NCI-H2029 treated with DMSO at 0.1 percent for 48 hours (cell line): ENCODE data around the gene IFNL1.
A peak's percentile ranks its signal among the peaks of the same experiment; 100 is the strongest.
"Not testable (repeated sequence)": the region's sequence is repeated elsewhere in the genome, so short reads cannot be mapped to it uniquely, and the experiment has no call there.

Experiments used
- DNase-seq: peaks from one replicate; lab custom pipeline; 2025; lab: John Stamatoyannopoulos, UW

IFNL1 gene

DNA sequence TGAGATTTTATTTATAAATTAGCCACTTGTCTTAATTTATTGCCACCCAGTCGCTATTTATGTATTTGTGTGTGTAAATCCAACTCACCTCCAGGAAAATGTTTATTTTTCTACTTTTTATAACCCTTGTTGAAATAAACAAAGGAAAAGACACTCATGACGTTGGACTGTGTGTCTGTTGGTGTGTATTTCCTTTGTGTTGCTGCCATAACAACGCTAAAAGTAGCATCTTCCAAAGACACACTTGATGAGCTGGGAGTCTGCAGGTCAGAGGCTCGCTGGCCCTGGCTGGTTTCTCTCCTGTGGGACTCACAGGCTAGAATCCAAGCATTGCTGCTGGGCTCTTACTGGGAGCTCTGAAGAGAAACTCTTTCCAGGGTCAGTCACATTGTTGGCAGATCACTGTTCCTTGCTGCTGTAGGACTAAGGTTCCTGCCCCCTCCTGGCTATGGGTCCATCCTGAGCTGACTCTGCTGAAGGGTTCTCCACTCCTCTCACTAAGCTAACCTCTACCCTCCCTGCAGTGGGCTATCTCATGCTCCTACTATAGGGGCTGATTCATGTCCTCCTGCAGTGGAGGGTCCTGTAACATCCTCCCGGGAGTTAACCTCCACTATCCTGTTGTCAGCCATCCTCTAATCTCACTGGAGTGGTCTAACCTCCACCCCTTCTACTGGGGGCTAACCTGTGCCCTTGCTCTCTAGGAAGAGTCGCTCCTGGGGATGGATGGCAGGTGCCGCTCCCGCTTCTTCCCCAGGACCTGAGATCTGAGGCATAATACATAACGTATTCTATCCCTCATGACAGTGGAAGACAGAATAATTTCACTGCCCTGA lies 26.0 kb upstream of the IFNL1 start:
- DNase-seq: peak; percentile 32

DNA sequence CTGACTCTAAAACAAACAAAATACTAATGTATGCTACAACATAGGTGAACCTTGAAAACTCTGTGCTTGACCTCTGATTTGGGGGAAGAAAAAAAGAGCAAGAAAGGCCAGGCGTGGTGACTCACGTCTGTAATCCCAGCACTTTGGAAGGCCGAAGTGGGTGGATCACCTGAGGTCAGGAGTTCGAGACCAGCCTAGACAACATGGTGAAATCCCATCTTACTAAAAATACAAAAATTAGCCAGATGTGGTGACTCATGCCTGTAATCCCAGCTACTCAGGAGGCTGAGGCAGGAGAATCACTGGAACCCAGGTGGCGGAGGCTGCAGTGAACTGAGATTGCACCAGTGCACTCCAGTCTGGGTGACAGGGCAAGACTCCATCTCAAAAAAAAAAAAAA lies 22.3 kb upstream of the IFNL1 start:
- not testable (repeated sequence) for DNase-seq

DNA sequence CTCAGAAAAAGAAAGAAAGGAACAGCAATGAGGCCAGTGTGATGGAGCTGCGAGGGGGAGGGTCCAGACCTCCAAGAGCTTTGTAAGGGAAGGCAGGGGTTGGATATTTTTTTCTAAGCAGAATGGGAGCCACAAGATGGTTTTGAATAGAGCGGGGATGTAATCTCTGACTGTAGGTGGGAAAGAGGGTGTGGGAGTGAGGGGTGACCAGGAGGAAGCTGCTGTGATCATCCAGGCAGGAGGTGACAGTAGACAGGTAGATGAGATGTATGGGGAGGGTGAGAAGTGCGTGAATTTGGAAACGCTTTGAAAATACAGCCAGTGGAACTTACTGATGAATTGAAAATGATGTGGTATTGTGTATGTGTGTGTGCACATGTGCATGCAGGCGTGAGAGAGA lies 20.6 kb upstream of the IFNL1 start:
- no peak for DNase-seq

DNA sequence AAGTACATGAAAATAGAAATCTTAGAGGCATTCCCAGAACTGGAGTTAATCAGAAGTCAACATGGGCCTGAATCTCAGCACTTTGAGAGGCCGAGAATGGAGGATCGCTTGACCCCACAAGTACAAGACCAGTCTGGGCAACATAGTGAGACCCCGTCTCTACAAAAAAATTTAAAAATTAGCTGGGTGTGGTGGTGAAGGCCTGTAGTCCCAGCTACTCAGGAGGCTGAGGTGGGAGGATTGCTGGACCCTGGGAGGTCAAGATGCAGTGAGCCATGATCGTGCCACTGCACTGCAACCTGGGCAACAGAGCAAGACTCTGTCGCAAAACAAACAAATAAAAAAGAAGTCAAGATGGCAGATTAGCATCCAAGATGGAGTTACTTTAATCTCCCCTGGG lies 19.5 kb upstream of the IFNL1 start:
- no peak for DNase-seq

DNA sequence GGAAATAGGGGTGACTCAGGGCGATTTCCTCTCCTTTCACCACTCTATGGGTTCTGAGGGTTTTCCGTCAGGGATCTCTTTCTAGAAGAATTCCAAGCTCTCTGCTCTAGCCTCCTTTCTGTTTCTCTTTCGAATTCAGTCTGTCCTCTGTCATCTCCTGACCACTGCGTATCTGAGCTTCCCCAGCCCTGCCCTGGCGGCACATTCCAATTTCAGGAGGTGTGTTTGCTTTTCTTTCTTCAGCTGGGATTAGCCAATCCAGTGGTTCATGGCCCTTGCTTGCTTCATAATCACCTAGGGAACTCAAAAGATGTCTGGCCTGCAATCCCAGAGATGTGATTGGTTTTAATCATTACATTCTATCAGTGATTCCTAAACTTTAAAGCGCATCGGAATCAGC lies 18.6 kb upstream of the IFNL1 start:
- no peak for DNase-seq

DNA sequence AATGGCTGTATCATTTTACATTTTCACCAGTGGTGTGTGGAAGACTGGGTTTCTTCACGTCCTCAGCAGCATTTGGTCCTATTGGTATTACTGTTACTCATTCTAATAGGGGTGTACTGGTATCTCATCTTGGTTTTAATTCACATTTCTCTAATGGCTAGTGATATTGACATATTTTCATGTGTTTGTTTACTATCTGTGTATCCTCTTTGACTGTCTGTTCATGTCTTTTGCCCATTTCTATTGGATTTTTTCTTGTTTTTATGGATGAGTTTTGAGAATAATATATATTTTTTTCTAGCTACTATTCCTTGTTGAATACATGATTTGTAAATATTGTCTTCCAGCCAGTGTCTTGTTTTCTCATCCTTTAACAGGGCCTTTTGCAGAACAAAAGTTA lies 14.2 kb upstream of the IFNL1 start:
- no peak for DNase-seq

DNA sequence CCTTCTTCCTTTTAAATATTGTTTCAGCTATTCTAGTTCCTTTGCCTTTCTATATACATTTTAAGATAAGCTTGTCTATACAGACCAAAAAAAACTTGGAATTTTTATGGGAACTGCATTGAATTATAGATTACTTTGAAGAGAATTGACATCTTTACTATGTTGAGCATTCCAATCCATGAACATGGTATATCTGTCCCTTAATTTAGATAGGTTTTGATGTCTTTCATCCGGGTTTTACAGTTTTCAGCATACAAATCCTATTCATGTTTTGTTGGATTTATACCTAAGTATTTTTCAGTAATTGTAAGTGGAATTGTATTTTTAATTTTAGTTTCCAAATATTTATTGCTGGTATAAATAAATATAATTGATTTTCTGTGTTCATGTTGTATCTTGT lies 12.2 kb upstream of the IFNL1 start:
- no peak for DNase-seq

DNA sequence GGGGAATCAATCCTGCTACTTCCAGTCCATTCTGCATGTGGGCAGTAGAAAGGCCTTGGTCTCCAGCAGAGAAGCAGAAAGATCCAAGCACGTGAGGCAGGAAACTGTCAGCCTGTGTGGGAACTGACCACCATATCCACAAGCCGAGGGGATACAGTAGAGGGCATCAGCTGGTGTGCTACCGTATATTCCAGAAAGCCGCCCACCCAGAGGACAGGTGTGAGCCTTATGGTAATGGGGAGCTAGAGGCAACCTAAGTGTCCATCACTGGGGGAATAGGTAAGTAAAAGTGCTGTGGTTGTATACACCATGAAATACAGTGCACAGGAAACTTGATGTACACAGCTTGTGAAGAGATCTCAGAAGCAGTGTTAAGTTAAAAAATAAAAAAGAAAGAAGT lies 2.8 kb upstream of the IFNL1 start:
- no peak for DNase-seq

DNA sequence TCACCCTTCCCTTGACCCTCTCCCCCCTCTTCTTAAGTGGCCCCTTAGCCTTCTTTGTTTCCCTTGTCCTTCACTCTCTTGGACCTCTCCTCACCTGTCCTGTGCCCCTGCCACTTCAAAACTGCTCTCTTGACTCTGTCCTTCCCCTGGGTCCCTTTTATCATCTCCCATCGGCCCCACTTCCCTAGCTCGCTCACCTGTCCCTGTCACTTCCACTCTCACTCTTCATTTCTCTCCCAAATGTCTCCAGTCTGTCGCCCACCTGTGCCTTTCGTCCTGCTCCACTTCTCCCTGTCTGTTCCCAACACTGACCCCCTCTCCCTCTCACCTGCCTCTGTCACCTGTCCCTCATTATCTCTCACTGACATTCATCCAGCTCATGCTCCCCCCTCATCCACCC lies 699 bp downstream of the IFNL1 start:
- no peak for DNase-seq

DNA sequence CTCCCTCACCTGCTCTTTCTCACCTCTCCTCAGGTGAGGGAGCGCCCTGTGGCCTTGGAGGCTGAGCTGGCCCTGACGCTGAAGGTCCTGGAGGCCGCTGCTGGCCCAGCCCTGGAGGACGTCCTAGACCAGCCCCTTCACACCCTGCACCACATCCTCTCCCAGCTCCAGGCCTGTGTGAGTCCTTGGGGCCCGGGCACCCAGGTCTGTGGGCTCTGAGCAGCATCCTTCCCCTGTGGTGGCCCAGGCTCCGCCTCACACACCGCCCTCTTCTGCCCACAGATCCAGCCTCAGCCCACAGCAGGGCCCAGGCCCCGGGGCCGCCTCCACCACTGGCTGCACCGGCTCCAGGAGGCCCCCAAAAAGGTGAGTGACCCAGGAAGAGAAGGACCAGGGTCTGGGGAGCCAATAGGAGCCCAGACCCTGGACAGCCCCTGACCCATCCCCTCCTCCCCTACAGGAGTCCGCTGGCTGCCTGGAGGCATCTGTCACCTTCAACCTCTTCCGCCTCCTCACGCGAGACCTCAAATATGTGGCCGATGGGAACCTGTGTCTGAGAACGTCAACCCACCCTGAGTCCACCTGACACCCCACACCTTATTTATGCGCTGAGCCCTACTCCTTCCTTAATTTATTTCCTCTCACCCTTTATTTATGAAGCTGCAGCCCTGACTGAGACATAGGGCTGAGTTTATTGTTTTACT lies 1.9 kb downstream of the IFNL1 start:
- no peak for DNase-seq

DNA sequence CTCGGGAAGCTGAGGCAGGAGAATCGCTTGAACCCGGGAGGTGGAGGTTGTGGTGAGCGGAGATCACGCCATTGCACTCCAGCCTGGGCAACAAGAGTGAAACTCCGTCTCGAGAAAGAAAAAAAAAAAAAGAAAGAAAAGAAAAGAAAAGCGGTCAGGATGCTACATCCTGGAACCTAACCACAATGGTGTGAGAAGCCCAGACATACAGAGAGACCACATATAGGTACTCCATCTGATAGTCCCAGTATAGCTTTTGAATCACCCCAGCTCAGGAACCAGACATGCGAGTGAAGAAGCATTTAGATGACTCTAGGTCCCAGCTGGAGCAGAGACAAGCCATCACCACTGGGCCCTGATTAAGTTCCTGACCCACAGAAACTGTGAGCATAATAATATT lies 3.2 kb downstream of the IFNL1 start:
- no peak for DNase-seq

DNA sequence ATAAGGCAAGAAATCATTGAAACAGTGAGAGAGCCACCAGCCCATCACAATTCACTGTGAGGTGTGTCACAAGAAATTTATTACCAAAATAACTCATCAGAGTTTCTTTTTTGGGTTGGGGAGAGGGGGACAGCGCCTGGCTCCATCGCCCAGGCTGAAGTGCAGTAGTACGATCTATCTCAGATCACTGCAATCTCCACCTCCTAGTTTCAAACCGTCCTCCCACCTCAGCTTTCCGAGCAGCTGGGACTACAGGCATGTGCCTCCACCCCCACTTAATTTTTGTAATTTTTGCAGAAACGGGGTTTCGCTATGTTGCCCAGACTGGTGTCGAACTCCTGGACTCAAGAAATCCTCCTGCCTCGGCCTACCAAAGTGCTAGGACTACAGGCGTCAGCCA lies 3.6 kb downstream of the IFNL1 start:
- no peak for DNase-seq

DNA sequence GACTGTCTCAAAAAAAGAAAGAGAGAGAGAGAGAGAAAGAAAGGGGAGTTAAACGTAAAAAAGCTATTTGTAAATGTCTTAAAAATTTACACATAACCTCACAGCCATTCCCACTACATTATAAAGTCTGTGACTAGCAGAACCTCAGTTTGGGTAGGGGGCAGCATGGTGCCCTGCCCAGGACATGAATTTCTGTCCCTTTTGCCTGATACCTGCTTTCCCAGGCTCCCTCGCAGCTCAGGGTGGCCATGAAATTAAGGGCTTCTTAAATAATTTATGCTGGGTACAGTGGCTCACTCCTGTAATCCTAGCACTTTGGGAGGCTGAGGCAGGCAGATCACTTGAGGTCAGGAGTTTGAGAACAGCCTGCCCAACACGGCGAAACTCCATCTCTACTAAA lies 4.8 kb downstream of the IFNL1 start:
- DNase-seq: no peak

DNA sequence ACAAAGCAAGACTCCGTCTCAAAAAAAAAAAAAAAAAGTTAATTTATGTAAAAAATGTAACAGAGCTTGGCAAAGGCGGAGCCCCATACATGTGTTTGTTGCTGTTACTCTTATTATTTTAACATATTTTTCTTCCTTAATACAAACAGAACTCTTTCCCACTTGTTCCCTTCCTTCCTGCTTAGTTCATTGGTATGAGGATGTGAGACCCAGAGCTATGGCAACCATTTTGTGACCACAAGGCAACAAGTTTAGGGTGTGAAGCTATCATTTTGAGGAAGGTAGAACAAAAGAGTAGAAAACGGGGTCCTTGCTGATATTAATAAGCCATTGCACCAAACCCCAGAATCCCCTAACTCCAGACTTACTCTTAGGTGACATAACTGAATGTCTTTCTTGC lies 5.4 kb downstream of the IFNL1 start:
- DNase-seq: no peak

DNA sequence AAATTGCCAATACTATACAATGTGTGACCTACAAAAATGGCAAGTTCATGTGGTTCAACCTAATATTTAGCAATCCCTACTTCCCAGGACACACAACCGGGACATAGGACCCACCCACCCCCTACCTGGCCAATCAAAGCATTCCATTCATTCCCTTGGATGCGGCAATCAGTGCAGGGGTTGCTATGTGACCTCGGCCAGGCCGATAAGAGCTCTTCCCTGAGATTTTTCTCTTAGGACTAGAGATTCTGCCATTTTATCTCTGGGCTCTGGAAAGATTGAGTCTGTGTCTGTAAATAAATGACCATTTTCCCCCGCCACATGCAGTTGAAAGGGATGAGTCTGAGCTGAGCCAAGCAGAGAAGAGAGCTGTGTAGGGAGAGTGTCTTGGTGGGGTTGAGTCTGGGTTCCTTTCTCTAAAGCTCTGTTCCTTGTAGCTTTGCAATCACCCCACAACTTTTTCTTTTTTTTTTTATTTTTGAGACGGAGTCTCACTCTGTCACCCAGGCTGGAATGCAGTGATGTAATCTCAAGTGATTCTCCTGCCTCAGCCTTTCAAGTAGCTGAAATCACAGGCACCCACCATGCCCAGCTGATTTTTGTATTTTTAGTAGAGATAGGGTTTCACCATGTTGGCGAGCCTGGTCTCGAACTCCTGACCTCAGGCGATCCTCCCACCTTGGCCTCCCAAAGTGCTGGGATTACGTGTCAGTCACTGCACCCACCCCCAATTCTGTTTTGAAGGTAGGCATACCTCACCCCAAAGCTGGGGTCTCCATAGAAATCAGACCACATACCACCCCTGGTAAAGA lies 7.4 kb downstream of the IFNL1 start:
- no peak for DNase-seq

DNA sequence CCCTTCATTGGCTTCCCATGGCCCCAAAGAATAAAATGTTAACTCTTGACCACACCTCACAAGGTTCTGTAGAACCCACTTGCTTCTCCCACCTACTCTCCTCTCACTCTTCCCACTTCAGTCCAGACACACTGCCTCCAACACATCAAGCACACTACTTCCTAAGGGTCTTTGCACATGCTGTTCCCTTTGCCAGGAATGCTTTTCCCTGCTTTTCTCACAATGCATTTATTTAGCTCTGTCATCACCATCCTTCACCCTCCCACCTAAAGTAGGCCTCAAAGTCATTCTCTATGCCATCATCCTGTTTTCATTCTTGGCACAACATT lies 7.9 kb downstream of the IFNL1 start:
- no peak for DNase-seq

DNA sequence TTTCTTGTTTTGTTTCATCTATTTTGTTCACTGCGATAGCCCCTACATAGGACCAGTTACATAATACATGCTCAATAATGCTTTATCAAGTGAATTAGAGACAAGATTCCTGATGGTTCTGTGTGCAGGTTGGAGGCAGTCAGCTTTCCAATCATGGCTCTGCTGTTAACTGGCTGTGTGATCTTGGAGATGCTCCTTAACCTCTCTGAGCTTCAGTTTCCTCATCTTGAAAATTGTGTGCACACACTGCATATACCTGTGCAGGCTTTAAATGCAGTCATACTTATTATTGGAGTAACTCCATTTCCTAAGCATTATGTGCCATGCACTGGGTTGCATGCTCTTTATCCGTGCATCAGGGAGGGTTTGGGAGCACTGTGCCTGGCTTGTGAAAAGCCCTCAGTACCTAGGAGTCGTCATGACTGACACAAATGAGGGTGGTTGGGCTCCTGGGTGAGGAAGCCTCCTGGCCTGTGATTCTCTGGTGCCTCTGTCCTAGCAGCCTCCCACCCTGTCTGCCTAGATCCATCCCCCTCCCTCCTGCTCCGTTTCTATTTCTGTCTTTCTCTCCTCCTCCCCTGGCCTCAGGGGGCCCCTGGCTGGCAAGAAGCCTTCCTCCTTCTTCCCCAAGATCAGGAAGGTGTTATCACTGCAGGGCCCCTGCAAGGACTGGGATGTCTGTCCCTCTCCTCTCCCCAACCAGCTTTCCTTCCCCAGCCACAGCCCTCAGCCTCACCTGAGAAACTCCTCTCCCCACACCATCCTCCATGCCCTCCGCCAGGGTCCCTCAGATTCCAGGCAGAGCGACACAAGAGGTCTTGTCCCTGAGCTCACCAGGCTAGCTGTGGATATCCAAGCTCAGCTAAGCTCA lies 8.7 kb downstream of the IFNL1 start:
- no peak for DNase-seq

DNA sequence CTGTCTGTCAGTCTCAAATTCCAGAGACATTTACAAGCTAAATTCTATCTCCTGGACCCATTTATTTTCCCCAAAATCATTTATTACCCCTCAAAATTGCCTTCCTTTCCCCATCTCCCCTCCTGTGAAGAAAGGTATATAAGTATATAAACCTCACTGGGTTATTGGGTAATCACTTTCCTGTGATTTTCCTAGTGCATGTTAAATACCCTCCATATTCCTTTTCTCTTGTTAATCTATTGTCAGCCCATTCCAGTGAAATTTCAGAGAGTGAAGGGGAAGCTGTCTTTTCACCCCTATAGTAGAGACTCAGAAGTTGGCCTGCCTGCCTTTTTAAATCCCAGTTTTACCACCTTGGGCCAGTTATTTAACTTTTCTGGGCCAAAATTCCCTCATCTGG lies 9.9 kb downstream of the IFNL1 start:
- no peak for DNase-seq

DNA sequence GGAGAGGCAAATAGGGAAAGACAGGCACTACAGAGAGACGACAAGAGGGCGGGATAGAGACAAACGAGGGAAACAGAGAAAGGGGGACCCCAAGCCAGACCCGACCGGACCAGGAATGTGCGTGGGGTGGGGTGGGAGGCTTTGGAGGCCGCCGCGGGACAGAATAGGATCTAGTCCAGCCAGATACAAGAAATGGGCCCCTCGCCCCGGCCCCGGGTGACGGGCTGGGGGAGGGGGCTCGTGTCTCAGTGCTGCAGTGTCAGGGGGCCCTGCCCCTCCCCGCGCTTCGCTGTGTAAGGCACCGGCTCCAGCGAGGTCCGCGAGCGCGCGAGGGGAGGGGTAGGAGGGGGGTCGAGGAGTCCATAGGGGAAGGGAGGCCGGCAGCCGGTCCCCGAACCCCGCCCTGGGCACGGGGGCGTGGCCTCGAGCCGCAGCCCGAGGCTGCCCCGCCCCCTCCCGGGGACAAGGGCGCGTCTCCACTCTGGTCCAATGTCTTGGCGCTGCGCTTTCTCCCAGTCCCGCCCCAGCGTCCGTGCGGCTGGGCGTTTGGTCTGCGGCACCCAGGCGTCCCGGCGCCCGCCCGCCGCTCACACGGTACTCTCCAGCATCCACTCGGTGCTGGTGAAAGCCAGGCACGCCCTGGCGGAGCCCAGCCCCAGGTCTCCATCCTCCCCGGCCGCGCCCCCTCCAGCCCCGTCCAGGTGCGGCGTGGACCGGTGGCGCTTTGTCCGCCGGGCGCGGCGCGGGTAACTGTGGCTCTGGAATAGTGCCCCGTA lies 11.0 kb downstream of the IFNL1 start:
- no peak for DNase-seq

DNA sequence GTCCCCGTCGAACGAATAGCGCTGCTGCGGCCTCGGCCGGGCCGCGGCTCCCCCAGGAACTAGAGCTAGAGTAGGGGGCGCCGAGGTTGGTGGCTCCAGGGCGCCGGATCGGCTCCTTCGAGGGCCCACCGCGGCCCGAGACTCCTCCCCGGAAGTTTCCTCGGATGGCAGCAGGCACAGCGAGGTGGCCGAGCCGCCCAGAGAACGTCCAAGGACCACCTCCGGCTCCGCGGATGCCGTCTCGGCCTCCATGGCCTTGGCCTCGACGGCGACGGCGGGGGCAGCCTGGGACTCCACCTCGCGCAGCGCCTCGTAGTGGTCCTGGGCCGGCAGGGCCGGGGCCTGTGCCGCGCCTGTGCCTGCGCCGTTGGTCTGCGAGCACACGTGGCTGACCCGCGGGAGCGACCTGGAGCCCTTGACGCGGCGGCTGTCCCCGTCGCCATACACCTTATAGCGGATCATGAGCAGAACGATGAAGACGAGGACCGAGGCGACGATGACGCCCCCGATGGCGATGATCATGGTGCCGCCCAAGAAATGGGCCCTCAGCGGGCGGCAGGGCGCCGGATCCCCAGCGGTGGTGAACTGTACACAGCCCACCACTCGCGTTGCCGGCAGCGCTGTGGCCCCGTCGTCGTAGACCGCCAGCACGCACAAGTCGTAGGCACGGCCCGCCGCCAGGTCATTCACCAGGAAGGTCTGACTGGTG lies 11.8 kb downstream of the IFNL1 start:
- no peak for DNase-seq
